Ectodermal cell (in vitro differentiated cells): ENCODE data around the gene RSBN1. TPM values are rescaled to one million over a fixed set of nuclear protein-coding genes. Genes with fewer than 3 reads are reported as not detected.

Experiments used
- H3K27ac ChIP-seq: 2 replicates; pipeline ENCODE4 v1.7.0; 2013; ENCODE audit warnings: mild to moderate bottlenecking, low read depth, low read length; ENCODE audit not compliant: insufficient read depth, poor library complexity, severe bottlenecking
- H3K27me3 ChIP-seq: 2 replicates; pipeline ENCODE4 v1.7.0; 2013; ENCODE audit warnings: mild to moderate bottlenecking, low read length; ENCODE audit not compliant: insufficient read depth, control insufficient read depth, poor library complexity, severe bottlenecking
- H3K36me3 ChIP-seq: one replicate; pipeline ENCODE4 v1.7.0; 2013; ENCODE audit warnings: low read length; ENCODE audit not compliant: control insufficient read depth, insufficient read depth
- H3K4me1 ChIP-seq: one replicate; pipeline ENCODE4 v1.7.0; 2013; ENCODE audit warnings: low read length; ENCODE audit not compliant: control insufficient read depth, insufficient read depth
- H3K4me3 ChIP-seq: 2 replicates; pipeline ENCODE4 v1.7.0; 2013; ENCODE audit warnings: low read depth, low read length, control low read depth; ENCODE audit not compliant: insufficient read depth
- H3K9me3 ChIP-seq: 2 replicates; pipeline ENCODE4 v1.7.0; 2013; ENCODE audit warnings: mild to moderate bottlenecking, low read length, moderate library complexity; ENCODE audit not compliant: control insufficient read depth
- WGBS, 2 experiments: methylation state at CpG; one replicate each; pipeline ENCODE4 v1.1.7; 2013; ENCODE audit warnings: missing lambda C conversion rate in 2 of 2; 5-methylcytosine and 5-hydroxymethylcytosine counted together
- polyA plus RNA-seq, 4 experiments: library from polyadenylated mRNA; stranded (reverse); fragments of 50-300 nt; gene quantifications; one replicate each; pipeline ENCODE4 v1.2.3, GENCODE V29; 2013

Gene RSBN1
- polyA plus RNA-seq (2013, experiment 1 of 4), result 15.8 TPM
- polyA plus RNA-seq (2013, experiment 2 of 4), result 16.5 TPM
- polyA plus RNA-seq (2013, experiment 3 of 4), result 18.0 TPM
- polyA plus RNA-seq (2013, experiment 4 of 4), result 18.0 TPM

DNA sequence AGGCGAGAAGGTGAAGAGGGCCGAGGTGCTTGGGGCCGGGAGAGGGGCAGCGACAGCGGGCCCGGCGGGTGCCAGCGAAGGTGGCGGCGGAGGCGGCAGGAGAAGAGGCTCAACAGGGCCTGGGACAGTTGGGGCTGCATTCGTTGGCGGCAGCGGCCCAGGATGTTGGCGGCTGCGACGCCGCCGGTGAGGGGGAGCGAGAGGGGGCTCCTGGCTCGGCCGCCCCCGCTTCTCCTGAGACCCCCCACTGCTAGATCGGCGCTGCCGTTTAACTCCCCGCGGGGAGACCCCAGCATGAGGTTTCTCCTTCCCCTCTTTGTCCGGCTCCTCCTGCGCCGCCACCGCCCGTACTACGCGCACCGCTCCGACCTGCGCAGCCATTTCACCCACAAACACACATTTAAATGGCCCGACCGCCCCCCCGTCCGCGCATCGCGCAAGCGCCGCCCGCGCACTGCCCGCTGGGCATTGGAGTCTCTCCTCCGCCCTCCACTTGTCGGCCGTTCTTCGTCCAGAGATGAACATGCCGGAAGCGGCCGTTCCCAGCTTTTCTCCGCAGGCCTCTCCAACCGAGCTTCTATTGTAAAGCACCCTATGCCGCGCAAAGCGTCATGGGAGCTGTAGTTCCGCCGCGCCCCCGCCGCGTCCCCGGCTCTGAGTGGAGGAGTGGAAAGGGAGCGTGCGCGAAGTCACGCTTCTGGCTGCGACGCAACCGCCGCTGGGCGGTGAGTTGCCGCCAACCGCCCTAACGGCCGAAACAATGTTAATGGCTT is at the start of gene RSBN1:
TSS of gene RSBN1 (minus strand) at position 589 of the 773 bp plus-strand sequence. CDS start at position 525, 64 bp downstream.
- Histone ChIP-seq H3K36me3 (no peaks in the 10 kb centered on the region), H3K27ac (peak within 1 kb of the TSS; percentile 79), H3K4me3 (peak within 1 kb of the TSS; percentile 76), H3K27me3 (no peaks in the 10 kb centered on the region), H3K9me3 (no peaks in the 10 kb centered on the region), H3K4me1 (no peaks in the 10 kb centered on the region)
- whole genome bisulfite sequencing, 2 experiments, result 0% methylated on average over 82 of the region's 82 CpGs

DNA sequence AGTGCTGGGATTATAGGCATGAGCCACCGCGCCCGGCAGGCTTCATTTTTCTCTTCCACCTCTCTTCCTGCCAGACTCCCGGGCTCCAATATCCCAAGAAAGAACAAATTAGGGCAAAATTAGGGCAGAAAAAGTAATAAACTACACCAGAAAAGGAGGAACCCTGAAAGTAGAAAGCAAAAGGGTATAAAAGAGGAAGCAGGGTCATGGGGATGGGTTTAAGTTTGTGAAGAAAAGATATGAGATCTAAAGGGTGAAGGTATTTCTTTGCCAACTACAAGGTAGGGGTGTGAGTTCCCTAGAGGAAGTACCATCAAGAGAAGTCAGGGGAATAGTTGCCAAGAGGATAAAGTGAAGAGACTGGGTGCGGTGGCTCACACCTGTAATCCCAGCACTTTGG is 49.4 kb upstream of the RSBN1 start:
- Histone ChIP-seq H3K27me3 (no peaks in the 10 kb centered on the region), H3K4me3 (no peak overlapping the region), H3K27ac (no peak overlapping the region), H3K9me3 (no peaks in the 10 kb centered on the region), H3K36me3 (no peaks in the 10 kb centered on the region), H3K4me1 (no peaks in the 10 kb centered on the region)
- 84 to 97% methylated on average over 4 to 5 of the region's 5 CpGs for WGBS, 2 experiments

DNA sequence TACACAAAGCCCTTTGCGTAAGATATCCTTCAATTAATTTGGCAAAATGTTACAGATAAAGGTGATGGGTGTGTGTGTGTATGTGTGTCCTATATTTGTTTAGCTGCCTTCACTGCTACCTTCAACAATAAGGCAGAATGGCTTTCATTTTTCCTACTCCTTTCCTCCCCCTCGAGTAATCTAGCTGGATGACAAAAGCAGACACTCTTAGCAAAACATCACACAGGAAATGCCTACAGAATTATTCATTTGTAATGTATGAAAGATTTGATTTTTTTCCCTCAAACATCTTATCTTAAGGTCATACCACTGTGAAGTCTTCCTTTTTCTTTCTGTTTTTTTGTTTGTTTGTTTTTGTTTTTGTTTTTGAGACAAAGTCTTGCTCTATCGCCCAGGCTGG is 48.6 kb upstream of the RSBN1 start:
- Histone ChIP-seq H3K4me1 (no peaks in the 10 kb centered on the region), H3K9me3 (no peaks in the 10 kb centered on the region), H3K4me3 (no peak overlapping the region), H3K36me3 (no peaks in the 10 kb centered on the region), H3K27ac (no peak overlapping the region), H3K27me3 (no peaks in the 10 kb centered on the region)
- WGBS, 2 experiments, result 92 to 95% methylated on average over 3 of the region's 3 CpGs

DNA sequence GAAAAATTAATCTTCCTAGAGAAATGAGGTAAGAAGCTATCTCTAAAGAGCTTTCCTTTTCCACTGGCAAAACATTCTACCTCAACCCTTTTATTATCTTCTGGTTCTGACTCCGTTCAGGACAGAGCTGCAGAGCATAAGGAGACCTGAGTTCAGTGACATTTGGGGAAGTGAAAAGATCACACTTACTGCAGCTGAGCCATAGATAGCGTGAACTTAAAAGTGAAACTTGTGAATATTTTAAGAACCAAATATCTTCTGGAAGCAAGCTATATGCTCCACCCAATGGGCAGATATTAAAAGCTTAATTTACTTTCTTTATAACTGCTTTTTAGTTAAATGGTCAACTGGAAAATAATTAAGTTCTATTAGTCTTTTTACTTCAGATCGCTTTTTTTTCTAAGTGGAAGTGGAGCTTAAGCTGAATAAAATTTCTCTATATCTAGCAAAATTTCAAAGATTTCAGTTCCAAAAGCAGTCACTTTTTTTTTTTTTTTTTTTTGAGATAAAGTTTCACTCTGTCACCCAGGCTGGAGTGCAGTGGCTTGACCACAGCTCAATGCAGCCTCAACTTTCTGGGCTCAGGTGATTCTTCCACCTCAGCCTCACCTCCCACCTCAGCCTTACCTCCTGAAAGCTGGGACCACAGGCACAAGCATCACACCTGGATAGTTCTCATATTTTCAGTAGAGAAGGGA is 47.4 kb upstream of the RSBN1 start:
- WGBS, 2 experiments, result 92 to 93% methylated on average over 2 to 3 of the region's 3 CpGs
- no peak overlapping the region for H3K27ac ChIP-seq
- no peaks in the 10 kb centered on the region for H3K27me3 ChIP-seq
- H3K36me3 ChIP-seq, result no peaks in the 10 kb centered on the region
- no peaks in the 10 kb centered on the region for H3K9me3 ChIP-seq
- no peaks in the 10 kb centered on the region for H3K4me1 ChIP-seq
- H3K4me3 ChIP-seq, result no peak overlapping the region

DNA sequence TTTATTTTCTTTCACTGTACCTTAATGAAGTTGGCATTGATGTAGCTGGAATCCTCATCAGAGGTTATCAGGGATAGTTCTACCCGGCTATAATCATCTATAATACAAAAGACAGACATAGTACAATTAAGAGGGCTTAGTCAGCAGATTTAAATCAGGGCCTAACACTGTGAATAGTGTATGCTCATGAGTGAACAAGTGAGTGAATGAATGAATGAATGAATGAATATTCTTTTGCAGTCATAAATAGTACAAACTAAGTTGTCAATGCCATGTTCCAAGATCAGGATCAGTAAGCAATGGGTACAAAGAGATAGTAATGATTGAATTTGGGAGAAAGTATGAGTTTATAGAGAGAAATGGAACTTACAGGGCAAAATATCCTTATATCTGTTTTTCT is 46.7 kb upstream of the RSBN1 start:
- Histone ChIP-seq H3K27me3 (no peaks in the 10 kb centered on the region), H3K27ac (no peak overlapping the region), H3K9me3 (no peaks in the 10 kb centered on the region), H3K4me1 (no peaks in the 10 kb centered on the region), H3K4me3 (no peak overlapping the region), H3K36me3 (no peaks in the 10 kb centered on the region)
- whole genome bisulfite sequencing, 2 experiments, result 100% methylated on average over 1 of the region's 1 CpG

- H3K4me1 ChIP-seq, result no peaks in the 10 kb centered on the region
- 85 to 94% methylated on average over 3 of the region's 3 CpGs for WGBS, 2 experiments
- no peak overlapping the region for H3K4me3 ChIP-seq
- no peaks in the 10 kb centered on the region for H3K9me3 ChIP-seq
- no peaks in the 10 kb centered on the region for H3K27me3 ChIP-seq
- H3K27ac ChIP-seq, result no peak overlapping the region
- no peaks in the 10 kb centered on the region for H3K36me3 ChIP-seq
These were observed 46.1 kb upstream of the RSBN1 start for GRCh38 chr1:113858418-113858817.

DNA sequence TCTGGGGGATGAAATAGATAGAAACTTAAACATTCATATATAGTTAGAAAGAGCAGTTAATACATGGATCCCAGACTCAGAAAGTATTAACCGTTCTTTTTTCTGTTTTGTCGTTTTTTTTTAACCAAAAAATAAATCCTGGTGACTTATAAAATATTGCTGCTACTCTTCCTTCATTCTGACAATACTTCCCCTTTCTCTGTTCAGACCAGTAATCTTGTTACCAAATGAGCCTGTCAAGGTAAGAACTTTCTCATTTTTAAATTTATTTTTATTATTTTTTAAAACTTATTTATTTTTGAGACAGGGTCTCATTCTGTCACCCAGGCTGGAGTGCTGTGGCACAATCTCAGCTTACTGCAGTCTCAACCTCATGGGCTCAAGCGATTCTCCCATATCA is 45.5 kb upstream of the RSBN1 start:
- no peaks in the 10 kb centered on the region for H3K9me3 ChIP-seq
- WGBS, 2 experiments, result 81 to 93% methylated on average over 3 of the region's 3 CpGs

GRCh38 chr1:113856401-113856790 is 44.1 kb upstream of the RSBN1 start:
- Histone ChIP-seq H3K36me3 (no peaks in the 10 kb centered on the region), H3K4me3 (no peak overlapping the region), H3K27ac (no peak overlapping the region), H3K27me3 (no peaks in the 10 kb centered on the region), H3K4me1 (no peaks in the 10 kb centered on the region), H3K9me3 (no peaks in the 10 kb centered on the region)
- WGBS, 2 experiments, result 98 to 100% methylated on average over 2 of the region's 2 CpGs

More for the DNA sequence above, 45.5 kb upstream of the RSBN1 start:
- H3K27ac ChIP-seq, result no peak overlapping the region
- H3K27me3 ChIP-seq, result no peaks in the 10 kb centered on the region
- H3K4me1 ChIP-seq, result no peaks in the 10 kb centered on the region
- H3K36me3 ChIP-seq, result no peaks in the 10 kb centered on the region
- no peak overlapping the region for H3K4me3 ChIP-seq

- no peaks in the 10 kb centered on the region for H3K36me3 ChIP-seq
- WGBS, 2 experiments, result 91 to 95% methylated on average over 4 of the region's 4 CpGs
- H3K4me3 ChIP-seq, result no peak overlapping the region
- no peak overlapping the region for H3K27ac ChIP-seq
- no peaks in the 10 kb centered on the region for H3K9me3 ChIP-seq
- H3K27me3 ChIP-seq, result no peaks in the 10 kb centered on the region
- H3K4me1 ChIP-seq, result no peaks in the 10 kb centered on the region
These were observed 43.5 kb upstream of the RSBN1 start for GRCh38 chr1:113855630-113856400.

DNA sequence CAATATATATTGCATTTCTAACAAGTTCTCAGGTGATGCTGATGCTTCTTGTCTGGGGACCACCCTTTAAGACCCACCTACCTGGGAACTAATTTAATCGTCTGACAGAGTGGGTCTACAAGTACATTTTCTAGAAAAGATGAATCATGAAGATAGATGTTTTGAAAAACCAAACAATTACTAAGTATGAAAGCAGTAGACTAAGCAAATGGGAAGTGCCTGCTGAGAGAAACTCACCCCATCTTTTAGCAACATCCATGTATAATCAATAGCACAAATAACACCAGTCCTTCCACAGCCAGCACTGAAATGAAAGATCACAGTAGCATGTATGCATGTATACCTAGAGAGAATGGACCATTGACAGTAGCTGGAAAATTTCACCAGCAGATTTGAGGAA is 42.0 kb upstream of the RSBN1 start:
- no peaks in the 10 kb centered on the region for H3K27me3 ChIP-seq
- H3K27ac ChIP-seq, result no peak overlapping the region
- no peaks in the 10 kb centered on the region for H3K9me3 ChIP-seq
- H3K4me1 ChIP-seq, result no peaks in the 10 kb centered on the region
- H3K4me3 ChIP-seq, result no peak overlapping the region
- WGBS, 2 experiments, result 56% methylated on average over 1 of the region's 1 CpG; no CpG with 5 or more reads in 1 of the 2 experiments
- H3K36me3 ChIP-seq, result no peaks in the 10 kb centered on the region
